Lower lobe of right lung (tissue), 2 donors: Measurements from ENCODE around the gene KCNN3. TPM values are rescaled to one million over a fixed set of nuclear protein-coding genes. Genes with fewer than 3 reads are reported as not detected.

Experiments
- ATAC-seq, 2 donors: fragments of 200-7000 bp; cut with Tn5 transposase; one replicate each; pipeline ENCODE4 v1.9.1; 2020 to 2022; ENCODE audit warnings: mild to moderate bottlenecking in 2 of 2, moderate library complexity in 2 of 2
- DNase-seq: peaks from one replicate; pipeline ENCODE4 v3.0.0-alpha.2; 2020
- H3K27ac ChIP-seq: fragments of 200-600 bp; one replicate; pipeline ENCODE4 v1.8.0; 2022
- H3K27me3 ChIP-seq: fragments of 200-600 bp; one replicate; pipeline ENCODE4 v1.8.0; 2022; ENCODE audit warnings: low read depth
- H3K36me3 ChIP-seq: fragments of 200-600 bp; one replicate; pipeline ENCODE4 v1.8.0; 2022; ENCODE audit warnings: mild to moderate bottlenecking
- H3K4me1 ChIP-seq: fragments of 200-600 bp; one replicate; pipeline ENCODE4 v1.8.0; 2022
- H3K4me3 ChIP-seq: fragments of 200-600 bp; one replicate; pipeline ENCODE4 v1.8.0; 2022; ENCODE audit warnings: mild to moderate bottlenecking
- H3K9me3 ChIP-seq: fragments of 200-600 bp; one replicate; pipeline ENCODE4 v1.8.0; 2022
- intact Hi-C: fragments of 100-400 bp; cut with DNase I; formaldehyde crosslinking; loops from one replicate; pipeline ENCODE4 v1.11.0; 2022
- total RNA-seq: library from RNA; stranded (reverse); fragmentation: NEBNext Ultra II Directional; extraction: Animal tissue kit (Norgen Biotek cat#: 25700); gene quantifications from one replicate; pipeline ENCODE4 v1.2.1, GENCODE V29; 2021
- TF ChIP-seq, protein P1 (sequence below): fragments of 200-600 bp; IDR thresholded peaks from one replicate; pipeline ENCODE4 v1.8.0; 2022; ENCODE audit warnings: antibody characterized with exemption, mild to moderate bottlenecking
- donor health status: DM: no; HTN: yes; CAD: no; lungs with severe emphysema.

The KCNN3 gene
- total RNA-seq, 1 donor from 2014 or later: 4.4 TPM

DNA sequence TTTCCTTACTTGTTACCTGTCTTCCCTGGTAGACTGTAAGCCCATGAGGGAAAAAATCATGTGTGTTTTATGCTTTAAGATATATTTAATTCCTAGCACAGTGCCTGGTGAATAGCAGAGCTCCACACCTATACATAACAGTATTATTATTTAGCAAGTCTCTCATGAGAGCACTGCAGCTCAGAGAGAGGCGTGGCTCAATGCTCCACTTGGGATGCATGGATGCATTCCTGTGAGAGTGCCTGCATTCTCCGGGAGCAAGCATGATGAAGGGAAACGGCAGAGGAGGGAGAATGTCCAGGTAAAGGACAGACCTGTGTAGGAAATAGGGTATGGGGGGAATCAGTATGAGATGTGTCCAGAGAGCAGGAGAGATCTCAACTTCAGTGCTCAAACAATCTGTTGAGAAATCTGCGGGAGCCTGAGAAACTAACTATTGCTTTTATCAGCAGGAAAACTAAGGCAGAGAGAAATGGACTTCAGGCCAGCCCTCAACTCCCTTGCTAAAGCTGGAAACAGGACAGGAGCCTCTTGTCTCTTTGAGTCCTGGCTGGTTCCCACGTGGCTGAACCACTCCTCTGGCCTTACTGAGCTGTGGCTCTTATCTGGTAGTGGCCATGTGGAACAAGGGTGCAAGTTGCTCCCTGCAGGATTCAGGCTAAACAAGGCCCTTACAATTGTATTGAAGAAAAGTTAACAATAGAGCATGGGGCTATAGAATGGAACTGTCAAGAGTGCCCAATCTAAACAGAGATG, 113.1 kb downstream of the KCNN3 start:
- H3K36me3 ChIP-seq: no peaks in the 10 kb centered on the region
- H3K9me3 ChIP-seq: no peaks in the 10 kb centered on the region
- H3K4me1 ChIP-seq: peaks cover 19% of the 10 kb centered on the region
- peaks cover 19% of the 10 kb centered on the region for H3K27me3 ChIP-seq
- no peak for DNase-seq
- ATAC-seq: no peak
- intact Hi-C loops: no loop called here
- TF ChIP-seq, protein P1, sequence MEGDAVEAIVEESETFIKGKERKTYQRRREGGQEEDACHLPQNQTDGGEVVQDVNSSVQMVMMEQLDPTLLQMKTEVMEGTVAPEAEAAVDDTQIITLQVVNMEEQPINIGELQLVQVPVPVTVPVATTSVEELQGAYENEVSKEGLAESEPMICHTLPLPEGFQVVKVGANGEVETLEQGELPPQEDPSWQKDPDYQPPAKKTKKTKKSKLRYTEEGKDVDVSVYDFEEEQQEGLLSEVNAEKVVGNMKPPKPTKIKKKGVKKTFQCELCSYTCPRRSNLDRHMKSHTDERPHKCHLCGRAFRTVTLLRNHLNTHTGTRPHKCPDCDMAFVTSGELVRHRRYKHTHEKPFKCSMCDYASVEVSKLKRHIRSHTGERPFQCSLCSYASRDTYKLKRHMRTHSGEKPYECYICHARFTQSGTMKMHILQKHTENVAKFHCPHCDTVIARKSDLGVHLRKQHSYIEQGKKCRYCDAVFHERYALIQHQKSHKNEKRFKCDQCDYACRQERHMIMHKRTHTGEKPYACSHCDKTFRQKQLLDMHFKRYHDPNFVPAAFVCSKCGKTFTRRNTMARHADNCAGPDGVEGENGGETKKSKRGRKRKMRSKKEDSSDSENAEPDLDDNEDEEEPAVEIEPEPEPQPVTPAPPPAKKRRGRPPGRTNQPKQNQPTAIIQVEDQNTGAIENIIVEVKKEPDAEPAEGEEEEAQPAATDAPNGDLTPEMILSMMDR: no peak
- no peak overlapping the region for H3K4me3 ChIP-seq
- H3K27ac ChIP-seq: no peak overlapping the region

- intact Hi-C loops: no loop called here
- TF ChIP-seq, protein P1: no peak
- H3K4me1 ChIP-seq: peaks cover 19% of the 10 kb centered on the region
- H3K36me3 ChIP-seq: no peaks in the 10 kb centered on the region
- H3K27ac ChIP-seq: no peak overlapping the region
- no peak for DNase-seq
- peak; percentile 28 to 36 for ATAC-seq
- peaks cover 13% of the 10 kb centered on the region for H3K27me3 ChIP-seq
- no peaks in the 10 kb centered on the region for H3K9me3 ChIP-seq
- H3K4me3 ChIP-seq: no peak overlapping the region
Observed at GRCh38 chr1:154755858-154756730, 114.0 kb downstream of the KCNN3 start.

- H3K36me3 ChIP-seq: no peaks in the 10 kb centered on the region
- H3K27me3 ChIP-seq: no peaks in the 10 kb centered on the region
- no peak overlapping the region for H3K4me3 ChIP-seq
- H3K9me3 ChIP-seq: no peaks in the 10 kb centered on the region
- H3K4me1 ChIP-seq: no peaks in the 10 kb centered on the region
- H3K27ac ChIP-seq: no peak overlapping the region
- TF ChIP-seq, protein P1: no peak
- intact Hi-C loops: no loop called here
- ATAC-seq: no peak
- DNase-seq: no peak
Observed at GRCh38 chr1:154753426-154753825, 116.7 kb downstream of the KCNN3 start.

GRCh38 chr1:154752273-154753030, 117.6 kb downstream of the KCNN3 start:
- no peaks in the 10 kb centered on the region for H3K27me3 ChIP-seq
- ATAC-seq: no peak
- peaks cover 8% of the 10 kb centered on the region for H3K4me1 ChIP-seq
- DNase-seq: no peak
- no peak overlapping the region for H3K4me3 ChIP-seq
- H3K27ac ChIP-seq: no peak overlapping the region
- intact Hi-C loops: no loop called here
- no peaks in the 10 kb centered on the region for H3K9me3 ChIP-seq
- H3K36me3 ChIP-seq: no peaks in the 10 kb centered on the region
- TF ChIP-seq, protein P1: no peak

DNA sequence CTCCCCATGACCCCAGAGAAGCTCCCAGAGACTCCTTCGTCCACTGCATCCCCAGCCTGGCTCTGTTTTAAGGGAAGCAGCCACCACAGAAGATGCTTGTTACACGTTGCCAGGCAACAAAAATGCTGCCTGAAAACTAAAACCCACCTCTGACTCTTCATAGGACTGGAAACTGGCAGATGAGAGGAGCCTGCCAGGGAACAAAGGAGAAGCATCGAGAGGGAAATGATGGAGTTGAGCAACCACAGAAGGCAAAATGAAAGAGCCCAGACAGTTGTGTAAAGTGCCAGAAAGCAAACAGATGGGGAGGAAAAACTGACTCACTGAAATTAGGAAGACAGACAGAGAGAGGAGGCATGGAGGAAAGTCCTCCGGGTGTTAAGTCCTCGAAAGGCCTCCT, 118.4 kb downstream of the KCNN3 start:
- intact Hi-C loops: no loop called here

More for the DNA sequence above, 118.4 kb downstream of the KCNN3 start:
- Histone ChIP-seq H3K27ac (no peak overlapping the region), H3K4me3 (no peak overlapping the region), H3K4me1 (peaks cover 16% of the 10 kb centered on the region), H3K27me3 (no peaks in the 10 kb centered on the region), H3K36me3 (no peaks in the 10 kb centered on the region), H3K9me3 (no peaks in the 10 kb centered on the region)
- peak; percentile 34 to 41 for ATAC-seq
- DNase-seq: no peak
- TF ChIP-seq, protein P1: no peak
